ENCODE results near the gene MED23. TPM values are rescaled to one million over a fixed set of nuclear protein-coding genes. Genes with fewer than 3 reads are reported as not detected.

Gene MED23
- polyA plus RNA-seq (2013, experiment 1 of 2) = 6.6 TPM
- 6.9 TPM for polyA plus RNA-seq (2013, experiment 2 of 2)

- Histone ChIP-seq H3K9ac (ENCODE audit: low read length) (peak within 1 kb of the TSS; percentile 90), H2BK5ac (ENCODE audit: low read length) (no peak within 1 kb of the TSS), H3K4me2 (ENCODE audit: low read length) (peak within 1 kb of the TSS; percentile 33), H4K5ac (ENCODE audit: low read length) (peak within 1 kb of the TSS; percentile 53), H2AK5ac (ENCODE audit: low read length) (no peak within 1 kb of the TSS), H3K4me1 (ENCODE audit: control insufficient read depth, low read depth, low read length) (no peaks in the 10 kb centered on the region), H2BK120ac (ENCODE audit: low read depth, low read length) (no peak within 1 kb of the TSS), H3K27ac (ENCODE audit: low read depth, low read length) (peak within 1 kb of the TSS; percentile 86), H3K79me2 (ENCODE audit: control insufficient read depth, insufficient read depth, low read length) (no peaks in the 10 kb centered on the region), H3K79me1 (ENCODE audit: low read length) (peaks cover 2% of the 10 kb centered on the region), H3K36me3 (ENCODE audit: control insufficient read depth, insufficient read depth, low read length) (no peaks in the 10 kb centered on the region), H3K27me3 (ENCODE audit: insufficient read depth, low read length, poor library complexity) (no peaks in the 10 kb centered on the region), H3K18ac (ENCODE audit: low read length) (no peak within 1 kb of the TSS), H3K4me3 (ENCODE audit: low read length) (peak within 1 kb of the TSS; percentile 57), H3K56ac (ENCODE audit: low read length) (peak within 1 kb of the TSS; percentile 93), H2BK15ac (replicated peaks; ENCODE audit: low read depth) (no peak within 1 kb of the TSS), H4K8ac (ENCODE audit: low read depth, low read length) (no peak within 1 kb of the TSS), H3K23ac (ENCODE audit: low read length) (peak within 1 kb of the TSS; percentile 19), H3K4ac (ENCODE audit: low read depth, low read length) (no peak within 1 kb of the TSS)
- WGBS (ENCODE audit: extremely low coverage, insufficient coverage, low lambda C conversion rate) = no CpG with 5 or more reads among the region's 53 CpGs
- peak; percentile 98 for DNase-seq
These were observed at the start of gene MED23 for GRCh38 chr6:131627724-131628682. MED23 (minus strand) TSS chr6:131628242; CDS start chr6:131628049, 193 bp downstream.

- Histone ChIP-seq H3K4me3 (ENCODE audit: low read length) (no peak overlapping the region), H3K23ac (ENCODE audit: low read length) (no peak overlapping the region), H3K27ac (ENCODE audit: low read depth, low read length) (no peak overlapping the region), H3K9ac (ENCODE audit: low read length) (no peak overlapping the region), H3K36me3 (ENCODE audit: control insufficient read depth, insufficient read depth, low read length) (no peaks in the 10 kb centered on the region), H2BK15ac (replicated peaks; ENCODE audit: low read depth) (no peak overlapping the region), H3K79me1 (ENCODE audit: low read length) (no peaks in the 10 kb centered on the region), H3K4ac (ENCODE audit: low read depth, low read length) (no peak overlapping the region), H3K27me3 (ENCODE audit: insufficient read depth, low read length, poor library complexity) (no peaks in the 10 kb centered on the region), H3K18ac (ENCODE audit: low read length) (no peak overlapping the region), H3K4me2 (ENCODE audit: low read length) (no peak overlapping the region), H2BK120ac (ENCODE audit: low read depth, low read length) (no peak overlapping the region), H2BK5ac (ENCODE audit: low read length) (no peak overlapping the region), H3K79me2 (ENCODE audit: control insufficient read depth, insufficient read depth, low read length) (no peaks in the 10 kb centered on the region), H4K8ac (ENCODE audit: low read depth, low read length) (no peak overlapping the region), H3K4me1 (ENCODE audit: control insufficient read depth, low read depth, low read length) (no peaks in the 10 kb centered on the region), H4K5ac (ENCODE audit: low read length) (no peak overlapping the region), H2AK5ac (ENCODE audit: low read length) (no peak overlapping the region), H3K56ac (ENCODE audit: low read length) (no peak overlapping the region)
- no peak for DNase-seq
- WGBS (ENCODE audit: extremely low coverage, insufficient coverage, low lambda C conversion rate) = no CpG with 5 or more reads among the region's 2 CpGs
These were observed 45.1 kb upstream of the MED23 start for GRCh38 chr6:131673184-131673583.

GRCh38 chr6:131669891-131670290, 41.8 kb upstream of the MED23 start:
- DNase-seq = no peak
- no peak overlapping the region for H3K4ac ChIP-seq (ENCODE audit: low read depth, low read length)
- no peaks in the 10 kb centered on the region for H3K79me2 ChIP-seq (ENCODE audit: control insufficient read depth, insufficient read depth, low read length)
- H3K36me3 ChIP-seq (ENCODE audit: control insufficient read depth, insufficient read depth, low read length) = no peaks in the 10 kb centered on the region
- no peak overlapping the region for H3K18ac ChIP-seq (ENCODE audit: low read length)
- no peak overlapping the region for H3K9ac ChIP-seq (ENCODE audit: low read length)
- H3K27ac ChIP-seq (ENCODE audit: low read depth, low read length) = no peak overlapping the region
- H4K5ac ChIP-seq (ENCODE audit: low read length) = no peak overlapping the region
- no peaks in the 10 kb centered on the region for H3K79me1 ChIP-seq (ENCODE audit: low read length)
- no peak overlapping the region for H3K56ac ChIP-seq (ENCODE audit: low read length)
- no peak overlapping the region for H3K23ac ChIP-seq (ENCODE audit: low read length)
- no peak overlapping the region for H3K4me3 ChIP-seq (ENCODE audit: low read length)
- H3K4me2 ChIP-seq (ENCODE audit: low read length) = no peak overlapping the region
- H3K4me1 ChIP-seq (ENCODE audit: control insufficient read depth, low read depth, low read length) = no peaks in the 10 kb centered on the region
- no peaks in the 10 kb centered on the region for H3K27me3 ChIP-seq (ENCODE audit: insufficient read depth, low read length, poor library complexity)
- no peak overlapping the region for H2AK5ac ChIP-seq (ENCODE audit: low read length)
- no peak overlapping the region for H4K8ac ChIP-seq (ENCODE audit: low read depth, low read length)
- no peak overlapping the region for H2BK120ac ChIP-seq (ENCODE audit: low read depth, low read length)
- no CpG with 5 or more reads among the region's 1 CpG for WGBS (ENCODE audit: extremely low coverage, insufficient coverage, low lambda C conversion rate)
- no peak overlapping the region for H2BK5ac ChIP-seq (ENCODE audit: low read length)
- H2BK15ac ChIP-seq (replicated peaks; ENCODE audit: low read depth) = no peak overlapping the region

GRCh38 chr6:131663578-131664165, 35.6 kb upstream of the MED23 start:
- H3K36me3 ChIP-seq (ENCODE audit: control insufficient read depth, insufficient read depth, low read length) = no peaks in the 10 kb centered on the region
- H3K4me1 ChIP-seq (ENCODE audit: control insufficient read depth, low read depth, low read length) = no peaks in the 10 kb centered on the region
- H4K5ac ChIP-seq (ENCODE audit: low read length) = no peak overlapping the region
- H3K79me2 ChIP-seq (ENCODE audit: control insufficient read depth, insufficient read depth, low read length) = no peaks in the 10 kb centered on the region
- no peak overlapping the region for H3K9ac ChIP-seq (ENCODE audit: low read length)
- no peaks in the 10 kb centered on the region for H3K79me1 ChIP-seq (ENCODE audit: low read length)
- H3K4me2 ChIP-seq (ENCODE audit: low read length) = no peak overlapping the region
- H4K8ac ChIP-seq (ENCODE audit: low read depth, low read length) = no peak overlapping the region
- no peak overlapping the region for H3K23ac ChIP-seq (ENCODE audit: low read length)
- DNase-seq = no peak
- WGBS (ENCODE audit: extremely low coverage, insufficient coverage, low lambda C conversion rate) = no CpG with 5 or more reads among the region's 2 CpGs
- no peak overlapping the region for H3K4ac ChIP-seq (ENCODE audit: low read depth, low read length)
- no peak overlapping the region for H3K4me3 ChIP-seq (ENCODE audit: low read length)
- no peak overlapping the region for H2AK5ac ChIP-seq (ENCODE audit: low read length)
- H2BK15ac ChIP-seq (replicated peaks; ENCODE audit: low read depth) = no peak overlapping the region
- H3K27me3 ChIP-seq (ENCODE audit: insufficient read depth, low read length, poor library complexity) = no peaks in the 10 kb centered on the region
- no peak overlapping the region for H2BK120ac ChIP-seq (ENCODE audit: low read depth, low read length)
- no peak overlapping the region for H3K27ac ChIP-seq (ENCODE audit: low read depth, low read length)
- H2BK5ac ChIP-seq (ENCODE audit: low read length) = no peak overlapping the region
- no peak overlapping the region for H3K18ac ChIP-seq (ENCODE audit: low read length)
- no peak overlapping the region for H3K56ac ChIP-seq (ENCODE audit: low read length)

GRCh38 chr6:131660195-131660594, 32.2 kb upstream of the MED23 start:
- H2BK120ac ChIP-seq (ENCODE audit: low read depth, low read length) = no peak overlapping the region
- no peak overlapping the region for H3K4me2 ChIP-seq (ENCODE audit: low read length)
- no peak overlapping the region for H3K27ac ChIP-seq (ENCODE audit: low read depth, low read length)
- no peak overlapping the region for H3K4me3 ChIP-seq (ENCODE audit: low read length)
- no peaks in the 10 kb centered on the region for H3K36me3 ChIP-seq (ENCODE audit: control insufficient read depth, insufficient read depth, low read length)
- no peak overlapping the region for H4K5ac ChIP-seq (ENCODE audit: low read length)
- H3K23ac ChIP-seq (ENCODE audit: low read length) = no peak overlapping the region
- peak; percentile 3 for DNase-seq
- no peak overlapping the region for H3K9ac ChIP-seq (ENCODE audit: low read length)
- H3K4me1 ChIP-seq (ENCODE audit: control insufficient read depth, low read depth, low read length) = no peaks in the 10 kb centered on the region
- no peak overlapping the region for H3K4ac ChIP-seq (ENCODE audit: low read depth, low read length)
- no peaks in the 10 kb centered on the region for H3K27me3 ChIP-seq (ENCODE audit: insufficient read depth, low read length, poor library complexity)
- no peak overlapping the region for H2BK15ac ChIP-seq (replicated peaks; ENCODE audit: low read depth)
- H2BK5ac ChIP-seq (ENCODE audit: low read length) = no peak overlapping the region
- no peak overlapping the region for H3K18ac ChIP-seq (ENCODE audit: low read length)
- H2AK5ac ChIP-seq (ENCODE audit: low read length) = no peak overlapping the region
- H3K56ac ChIP-seq (ENCODE audit: low read length) = no peak overlapping the region
- no peaks in the 10 kb centered on the region for H3K79me2 ChIP-seq (ENCODE audit: control insufficient read depth, insufficient read depth, low read length)
- H4K8ac ChIP-seq (ENCODE audit: low read depth, low read length) = no peak overlapping the region
- no CpG with 5 or more reads among the region's 1 CpG for WGBS (ENCODE audit: extremely low coverage, insufficient coverage, low lambda C conversion rate)
- no peaks in the 10 kb centered on the region for H3K79me1 ChIP-seq (ENCODE audit: low read length)

Data from mesendoderm (in vitro differentiated cells).